ENCODE measurements around the gene BTN3A1. TPM values are rescaled to one million over a fixed set of nuclear protein-coding genes. Genes with fewer than 3 reads are reported as not detected.
A peak's percentile ranks its signal among the peaks of the same experiment; 100 is the strongest.
"Not testable (repeated sequence)": the region's sequence is repeated elsewhere in the genome, so short reads cannot be mapped to it uniquely, and the experiment has no call there.

BTN3A1 gene
- total RNA-seq (10 to 100 TPM in 4 of 5 donors, 1 to 10 TPM in 1; 8.9 to 76.5 (median 23.9) TPM), polyA plus RNA-seq (10 to 100 TPM in 1 of 3 donors, 1 to 10 TPM in 2; 3.4 to 11.0 (median 5.2) TPM)
- long read RNA-seq, donor 1, partial matches to known transcripts: 0 of 1 reads
- long read RNA-seq, donor 1, other reads (novel, unspliced or antisense): 0 of 1 reads
- long read RNA-seq, donor 2: 0 reads
- long read RNA-seq, donor 3: 0 reads
- long read RNA-seq, donor 4, partial matches to known transcripts: 0 of 1 reads
- long read RNA-seq, donor 4, other reads (novel, unspliced or antisense): 0 of 1 reads
- long read RNA-seq, donor 5: 0 reads
- long read RNA-seq, donor 6: 0 reads
- long read RNA-seq, donor 7, partial matches to known transcripts: 0 of 1 reads
- long read RNA-seq, donor 7, other reads (novel, unspliced or antisense): 0 of 1 reads
- long read RNA-seq, donor 8, partial matches to known transcripts: 0 of 1 reads
- long read RNA-seq, donor 8, other reads (novel, unspliced or antisense): 0 of 1 reads
- long read RNA-seq, donor 9: 0 reads
- long read RNA-seq, donor 10: 0 reads

GRCh38 chr6:26401987-26402658 lies at the start of gene BTN3A1:
Gene BTN3A1, plus strand, starts transcription at chr6:26402275. Its CDS starts 3,289 bp downstream, at chr6:26405564.
- TF ChIP-seq EP300 (IDR thresholded peaks at IDR 0.05) (no peak), POLR2AphosphoS5 (IDR thresholded peaks at IDR 0.05) (no peak), CTCF (IDR thresholded peaks at IDR 0.05) (no peak), POLR2A (IDR thresholded peaks at IDR 0.05) (no peak)
- H3K4me1 ChIP-seq: peaks cover 0 to 42% (median 30%) of the 10 kb centered on the region in 4 donors
- no peaks in the 10 kb centered on the region for H3K27me3 ChIP-seq
- intact Hi-C loops (cut with DNase I; ENCODE audit: low total_unique reads): no loop called here
- peak; percentile 60 to 90 for DNase-seq
- H3K27ac ChIP-seq: peak within 1 kb of the TSS; percentile 76 to 94 (median 90)
- WGBS, 5 donors: 0 to 1% (median 0%) methylated on average over 9 of the region's 9 CpGs
- peak within 1 kb of the TSS; percentile 53 to 66 (median 65) for H3K4me3 ChIP-seq
- no peaks in the 10 kb centered on the region for H3K9me3 ChIP-seq
- peaks cover 0 to 14% (median 9%) of the 10 kb centered on the region in 4 donors for H3K36me3 ChIP-seq

GRCh38 chr6:26352315-26352714 lies 49.8 kb upstream of the BTN3A1 start:
- no peak for TF ChIP-seq POLR2AphosphoS5 (IDR thresholded peaks at IDR 0.05)
- no peak for TF ChIP-seq POLR2A (IDR thresholded peaks at IDR 0.05)
- no peak for TF ChIP-seq CTCF (IDR thresholded peaks at IDR 0.05)
- WGBS, 5 donors: 90 to 100% (median 95%) methylated on average over 7 of the region's 7 CpGs
- H3K27ac ChIP-seq: no peak overlapping the region
- DNase-seq: no peak
- H3K4me1 ChIP-seq: peaks cover 0 to 3% (median 0%) of the 10 kb centered on the region in 4 donors
- H3K4me3 ChIP-seq: no peak overlapping the region
- H3K9me3 ChIP-seq: no peaks in the 10 kb centered on the region
- H3K36me3 ChIP-seq: no peaks in the 10 kb centered on the region
- no peaks in the 10 kb centered on the region for H3K27me3 ChIP-seq
- intact Hi-C loops (cut with DNase I; ENCODE audit: low total_unique reads): no loop called here

GRCh38 chr6:26354162-26354561 lies 47.9 kb upstream of the BTN3A1 start:
- no peak overlapping the region for H3K4me3 ChIP-seq
- H3K27me3 ChIP-seq: no peaks in the 10 kb centered on the region
- intact Hi-C loops (cut with DNase I; ENCODE audit: low total_unique reads): no loop called here
- H3K4me1 ChIP-seq: no peaks in the 10 kb centered on the region
- TF ChIP-seq CTCF (IDR thresholded peaks at IDR 0.05) (no peak), EP300 (IDR thresholded peaks at IDR 0.05) (no peak), POLR2AphosphoS5 (IDR thresholded peaks at IDR 0.05) (no peak), POLR2A (IDR thresholded peaks at IDR 0.05) (no peak)
- WGBS, 5 donors: 55 to 69% (median 66%) methylated on average over 3 of the region's 3 CpGs
- H3K36me3 ChIP-seq: no peaks in the 10 kb centered on the region
- no peak for DNase-seq
- H3K9me3 ChIP-seq: no peaks in the 10 kb centered on the region
- H3K27ac ChIP-seq: no peak overlapping the region

GRCh38 chr6:26355366-26355765 lies 46.7 kb upstream of the BTN3A1 start:
- H3K4me3 ChIP-seq: no peak overlapping the region
- intact Hi-C loops (cut with DNase I; ENCODE audit: low total_unique reads): no loop called here
- no peaks in the 10 kb centered on the region for H3K27me3 ChIP-seq
- H3K4me1 ChIP-seq: no peaks in the 10 kb centered on the region
- no peak for TF ChIP-seq POLR2AphosphoS5 (IDR thresholded peaks at IDR 0.05)
- TF ChIP-seq POLR2A (IDR thresholded peaks at IDR 0.05): no peak
- TF ChIP-seq EP300 (IDR thresholded peaks at IDR 0.05): no peak
- TF ChIP-seq CTCF (IDR thresholded peaks at IDR 0.05): no peak
- H3K9me3 ChIP-seq: no peaks in the 10 kb centered on the region
- no peak overlapping the region for H3K27ac ChIP-seq
- H3K36me3 ChIP-seq: no peaks in the 10 kb centered on the region
- DNase-seq: no peak

GRCh38 chr6:26357543-26357942 lies 44.5 kb upstream of the BTN3A1 start:
- H3K4me3 ChIP-seq; DNase-seq; H3K4me1 ChIP-seq; intact Hi-C loops (cut with DNase I; ENCODE audit: low total_unique reads); H3K9me3 ChIP-seq; H3K27me3 ChIP-seq; H3K36me3 ChIP-seq; H3K27ac ChIP-seq: not testable (repeated sequence)
- 89 to 94% (median 91%) methylated on average over 14 of the region's 14 CpGs for WGBS, 5 donors

All from stomach (tissue), 19 donors.